ENCODE data around the gene ELOVL3.

DNA sequence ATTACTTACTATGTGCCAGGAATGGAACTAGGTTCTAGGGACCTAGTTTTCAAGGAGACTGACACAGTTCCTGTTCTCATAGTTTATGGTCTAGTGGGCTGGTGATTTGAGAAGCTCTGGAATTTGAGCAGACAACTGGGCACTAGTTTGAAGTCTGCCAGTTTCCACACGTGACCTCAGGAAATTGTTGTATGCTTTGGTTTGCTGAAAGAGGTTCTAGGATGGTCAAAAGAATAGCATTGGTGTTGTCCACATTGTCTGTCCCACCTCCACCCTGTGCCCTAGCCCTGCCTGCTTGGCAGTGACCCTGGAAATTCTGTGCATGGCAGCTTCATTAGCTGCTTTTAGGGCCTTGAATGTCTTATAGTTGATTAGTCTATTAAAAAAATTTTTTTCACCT, 48.0 kb downstream of the ELOVL3 start:
- TF ChIP-seq, protein P1, sequence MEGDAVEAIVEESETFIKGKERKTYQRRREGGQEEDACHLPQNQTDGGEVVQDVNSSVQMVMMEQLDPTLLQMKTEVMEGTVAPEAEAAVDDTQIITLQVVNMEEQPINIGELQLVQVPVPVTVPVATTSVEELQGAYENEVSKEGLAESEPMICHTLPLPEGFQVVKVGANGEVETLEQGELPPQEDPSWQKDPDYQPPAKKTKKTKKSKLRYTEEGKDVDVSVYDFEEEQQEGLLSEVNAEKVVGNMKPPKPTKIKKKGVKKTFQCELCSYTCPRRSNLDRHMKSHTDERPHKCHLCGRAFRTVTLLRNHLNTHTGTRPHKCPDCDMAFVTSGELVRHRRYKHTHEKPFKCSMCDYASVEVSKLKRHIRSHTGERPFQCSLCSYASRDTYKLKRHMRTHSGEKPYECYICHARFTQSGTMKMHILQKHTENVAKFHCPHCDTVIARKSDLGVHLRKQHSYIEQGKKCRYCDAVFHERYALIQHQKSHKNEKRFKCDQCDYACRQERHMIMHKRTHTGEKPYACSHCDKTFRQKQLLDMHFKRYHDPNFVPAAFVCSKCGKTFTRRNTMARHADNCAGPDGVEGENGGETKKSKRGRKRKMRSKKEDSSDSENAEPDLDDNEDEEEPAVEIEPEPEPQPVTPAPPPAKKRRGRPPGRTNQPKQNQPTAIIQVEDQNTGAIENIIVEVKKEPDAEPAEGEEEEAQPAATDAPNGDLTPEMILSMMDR (conservative IDR thresholded peaks at IDR 0.05; ENCODE audit: low read depth in 2 of 2) = no peak
- TF ChIP-seq EZH2 (IDR thresholded peaks at IDR 0.05; ENCODE audit: low read depth, unreplicated experiment) (no peak), EZH2phosphoT487 (IDR thresholded peaks at IDR 0.05; ENCODE audit: unreplicated experiment) (no peak), POLR2AphosphoS5 (IDR thresholded peaks at IDR 0.05; ENCODE audit: low read depth) (no peak), CREB1 (CRISPR knock-in tag; IDR thresholded peaks at IDR 0.05; ENCODE audit: low read depth) (no peak), STAT1 (IDR thresholded peaks at IDR 0.05; ENCODE audit: unreplicated experiment) (no peak), JUNB (IDR thresholded peaks at IDR 0.05; ENCODE audit: unreplicated experiment) (no peak), ZNF114 (CRISPR knock-in tag; IDR thresholded peaks at IDR 0.05) (no peak), NANOG (IDR thresholded peaks at IDR 0.05; ENCODE audit: borderline replicate concordance) (no peak)
- TF ChIP-seq, protein P2, sequence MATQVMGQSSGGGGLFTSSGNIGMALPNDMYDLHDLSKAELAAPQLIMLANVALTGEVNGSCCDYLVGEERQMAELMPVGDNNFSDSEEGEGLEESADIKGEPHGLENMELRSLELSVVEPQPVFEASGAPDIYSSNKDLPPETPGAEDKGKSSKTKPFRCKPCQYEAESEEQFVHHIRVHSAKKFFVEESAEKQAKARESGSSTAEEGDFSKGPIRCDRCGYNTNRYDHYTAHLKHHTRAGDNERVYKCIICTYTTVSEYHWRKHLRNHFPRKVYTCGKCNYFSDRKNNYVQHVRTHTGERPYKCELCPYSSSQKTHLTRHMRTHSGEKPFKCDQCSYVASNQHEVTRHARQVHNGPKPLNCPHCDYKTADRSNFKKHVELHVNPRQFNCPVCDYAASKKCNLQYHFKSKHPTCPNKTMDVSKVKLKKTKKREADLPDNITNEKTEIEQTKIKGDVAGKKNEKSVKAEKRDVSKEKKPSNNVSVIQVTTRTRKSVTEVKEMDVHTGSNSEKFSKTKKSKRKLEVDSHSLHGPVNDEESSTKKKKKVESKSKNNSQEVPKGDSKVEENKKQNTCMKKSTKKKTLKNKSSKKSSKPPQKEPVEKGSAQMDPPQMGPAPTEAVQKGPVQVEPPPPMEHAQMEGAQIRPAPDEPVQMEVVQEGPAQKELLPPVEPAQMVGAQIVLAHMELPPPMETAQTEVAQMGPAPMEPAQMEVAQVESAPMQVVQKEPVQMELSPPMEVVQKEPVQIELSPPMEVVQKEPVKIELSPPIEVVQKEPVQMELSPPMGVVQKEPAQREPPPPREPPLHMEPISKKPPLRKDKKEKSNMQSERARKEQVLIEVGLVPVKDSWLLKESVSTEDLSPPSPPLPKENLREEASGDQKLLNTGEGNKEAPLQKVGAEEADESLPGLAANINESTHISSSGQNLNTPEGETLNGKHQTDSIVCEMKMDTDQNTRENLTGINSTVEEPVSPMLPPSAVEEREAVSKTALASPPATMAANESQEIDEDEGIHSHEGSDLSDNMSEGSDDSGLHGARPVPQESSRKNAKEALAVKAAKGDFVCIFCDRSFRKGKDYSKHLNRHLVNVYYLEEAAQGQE (IDR thresholded peaks at IDR 0.05; ENCODE audit: unreplicated experiment) = no peak
- TF ChIP-seq, protein P3, sequence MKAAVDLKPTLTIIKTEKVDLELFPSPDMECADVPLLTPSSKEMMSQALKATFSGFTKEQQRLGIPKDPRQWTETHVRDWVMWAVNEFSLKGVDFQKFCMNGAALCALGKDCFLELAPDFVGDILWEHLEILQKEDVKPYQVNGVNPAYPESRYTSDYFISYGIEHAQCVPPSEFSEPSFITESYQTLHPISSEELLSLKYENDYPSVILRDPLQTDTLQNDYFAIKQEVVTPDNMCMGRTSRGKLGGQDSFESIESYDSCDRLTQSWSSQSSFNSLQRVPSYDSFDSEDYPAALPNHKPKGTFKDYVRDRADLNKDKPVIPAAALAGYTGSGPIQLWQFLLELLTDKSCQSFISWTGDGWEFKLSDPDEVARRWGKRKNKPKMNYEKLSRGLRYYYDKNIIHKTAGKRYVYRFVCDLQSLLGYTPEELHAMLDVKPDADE (IDR thresholded peaks at IDR 0.05) = no peak

All from GM23338 (cell line).